ENCODE data around the gene AGAP1. TPM values are rescaled to one million over a fixed set of nuclear protein-coding genes. Genes with fewer than 3 reads are reported as not detected.

Gene AGAP1
- polyA plus RNA-seq, 3 donors, result 3.7 to 7.1 (median 6.3) TPM

GRCh38 chr2:235836491-235836911 is 342.7 kb downstream of the AGAP1 start:
- WGBS, 3 donors, result 76 to 79% (median 76%) methylated on average over 7 of the region's 7 CpGs
- H3K27ac ChIP-seq (ENCODE audit: low read depth, low read length), result no peak overlapping the region

- H3K27ac ChIP-seq (ENCODE audit: low read depth, low read length), result no peak overlapping the region
- 89 to 93% (median 93%) methylated on average over 11 of the region's 11 CpGs for WGBS, 3 donors
Measured at GRCh38 chr2:235839226-235839625, 345.4 kb downstream of the AGAP1 start.

- H3K27ac ChIP-seq (ENCODE audit: low read depth, low read length), result no peak overlapping the region
- WGBS, 3 donors, result 96 to 99% (median 98%) methylated on average over 4 of the region's 4 CpGs
Measured at GRCh38 chr2:235839974-235840373, 346.1 kb downstream of the AGAP1 start.

GRCh38 chr2:235841863-235842262 is 348.0 kb downstream of the AGAP1 start:
- no peak overlapping the region for H3K27ac ChIP-seq (ENCODE audit: low read depth, low read length)
- WGBS, 3 donors, result 87 to 96% (median 88%) methylated on average over 13 of the region's 13 CpGs

GRCh38 chr2:235842941-235843340 is 349.1 kb downstream of the AGAP1 start:
- H3K27ac ChIP-seq (ENCODE audit: low read depth, low read length), result no peak overlapping the region
- 94 to 95% (median 95%) methylated on average over 13 of the region's 13 CpGs for WGBS, 3 donors

- H3K27ac ChIP-seq (ENCODE audit: low read depth, low read length), result no peak overlapping the region
- 87 to 88% (median 88%) methylated on average over 12 of the region's 12 CpGs for WGBS, 3 donors
Measured at GRCh38 chr2:235843591-235844395, 349.9 kb downstream of the AGAP1 start.

GRCh38 chr2:235844561-235844960 is 350.7 kb downstream of the AGAP1 start:
- WGBS, 3 donors, result 92 to 95% (median 92%) methylated on average over 8 of the region's 8 CpGs

GRCh38 chr2:235845245-235845644 is 351.4 kb downstream of the AGAP1 start:
- WGBS, 3 donors, result 72 to 85% (median 77%) methylated on average over 6 of the region's 6 CpGs

More at GRCh38 chr2:235844561-235844960, 350.7 kb downstream of the AGAP1 start:
- H3K27ac ChIP-seq (ENCODE audit: low read depth, low read length), result no peak overlapping the region

GRCh38 chr2:235847576-235847975 is 353.7 kb downstream of the AGAP1 start:
- H3K27ac ChIP-seq (ENCODE audit: low read depth, low read length), result no peak overlapping the region
- WGBS, 3 donors, result 93 to 96% (median 94%) methylated on average over 11 of the region's 11 CpGs

More at GRCh38 chr2:235845245-235845644, 351.4 kb downstream of the AGAP1 start:
- H3K27ac ChIP-seq (ENCODE audit: low read depth, low read length), result no peak overlapping the region

GRCh38 chr2:235848055-235848454 is 354.2 kb downstream of the AGAP1 start:
- no peak overlapping the region for H3K27ac ChIP-seq (ENCODE audit: low read depth, low read length)
- 92 to 96% (median 95%) methylated on average over 4 of the region's 4 CpGs for WGBS, 3 donors

- H3K27ac ChIP-seq (ENCODE audit: low read depth, low read length), result no peak overlapping the region
- 92 to 93% (median 93%) methylated on average over 7 of the region's 7 CpGs for WGBS, 3 donors
Measured at GRCh38 chr2:235848946-235849345, 355.1 kb downstream of the AGAP1 start.

GRCh38 chr2:235849489-235849888 is 355.6 kb downstream of the AGAP1 start:
- no peak overlapping the region for H3K27ac ChIP-seq (ENCODE audit: low read depth, low read length)
- WGBS, 3 donors, result 90 to 97% (median 93%) methylated on average over 9 to 10 of the region's 10 CpGs

- 78 to 87% (median 85%) methylated on average over 5 of the region's 5 CpGs for WGBS, 3 donors
- no peak overlapping the region for H3K27ac ChIP-seq (ENCODE audit: low read depth, low read length)
Measured at GRCh38 chr2:235850289-235850688, 356.4 kb downstream of the AGAP1 start.

- 95 to 96% (median 95%) methylated on average over 13 of the region's 13 CpGs for WGBS, 3 donors
- no peak overlapping the region for H3K27ac ChIP-seq (ENCODE audit: low read depth, low read length)
Measured at GRCh38 chr2:235850771-235851551, 357.1 kb downstream of the AGAP1 start.

GRCh38 chr2:235851828-235852525 is 358.1 kb downstream of the AGAP1 start:
- no peak overlapping the region for H3K27ac ChIP-seq (ENCODE audit: low read depth, low read length)
- 91 to 94% (median 92%) methylated on average over 26 of the region's 26 CpGs for WGBS, 3 donors

GRCh38 chr2:235852526-235852920 is 358.7 kb downstream of the AGAP1 start:
- 65 to 76% (median 75%) methylated on average over 11 of the region's 11 CpGs for WGBS, 3 donors
- no peak overlapping the region for H3K27ac ChIP-seq (ENCODE audit: low read depth, low read length)

- no peak overlapping the region for H3K27ac ChIP-seq (ENCODE audit: low read depth, low read length)
- 94 to 98% (median 97%) methylated on average over 9 of the region's 9 CpGs for WGBS, 3 donors
Measured at GRCh38 chr2:235854276-235854675, 360.4 kb downstream of the AGAP1 start.

GRCh38 chr2:235855011-235855410 is 361.2 kb downstream of the AGAP1 start:
- no peak overlapping the region for H3K27ac ChIP-seq (ENCODE audit: low read depth, low read length)
- WGBS, 3 donors, result 93 to 96% (median 94%) methylated on average over 7 of the region's 7 CpGs
